Fibroblast of lung (primary cell): ENCODE measurements around the gene UGT3A2. TPM values are rescaled to one million over a fixed set of nuclear protein-coding genes. Genes with fewer than 3 reads are reported as not detected.

ENCODE experiments used
- DNase-seq, 2 donors: peaks; one replicate each; pipeline versions ENCODE4 v3.0.0 to v3.0.0-alpha.2; 2010; ENCODE audit warnings: low read depth in 2 of 2
- H2AFZ ChIP-seq: 2 replicates; pipeline ENCODE4 v1.5.1; 2012; ENCODE audit warnings: low read length, control low read depth, inconsistent platforms
- H3K27ac ChIP-seq: 2 replicates; pipeline ENCODE4 v1.5.1; 2011; ENCODE audit warnings: low read length, control low read depth; ENCODE audit not compliant: insufficient read depth
- H3K27me3 ChIP-seq: 2 replicates; pipeline ENCODE4 v1.5.1; 2011; ENCODE audit warnings: mild to moderate bottlenecking, low read length; ENCODE audit not compliant: control insufficient read depth, insufficient read depth
- H3K36me3 ChIP-seq: 2 replicates; pipeline ENCODE4 v1.5.1; 2011; ENCODE audit warnings: low read length; ENCODE audit not compliant: control insufficient read depth, insufficient read depth
- H3K4me1 ChIP-seq: 2 replicates; pipeline ENCODE4 v1.5.1; 2011; ENCODE audit warnings: low read length; ENCODE audit not compliant: control insufficient read depth, insufficient read depth; ENCODE audit errors: extremely low read depth
- H3K4me2 ChIP-seq: 2 replicates; pipeline ENCODE4 v1.5.1; 2011; ENCODE audit warnings: low read length, control low read depth; ENCODE audit not compliant: insufficient read depth; ENCODE audit errors: extremely low read depth
- H3K4me3 ChIP-seq, 4 experiments: fragments of 200-600 bp in 1 of 4; sonication (generic) in 1 of 4; replicated peaks in 1 of 4; 2 replicates each; pipeline ENCODE4 v1.5.1; 2011 to 2016; ENCODE audit warnings: low read length in 4 of 4, low read depth in 3 of 4, mild to moderate bottlenecking in 3 of 4, control low read depth in 2 of 4, inconsistent platforms in 1 of 4, mixed read lengths in 1 of 4; ENCODE audit not compliant: insufficient read depth in 1 of 4; ENCODE audit errors: control extremely low read depth in 1 of 4
- H3K79me2 ChIP-seq: 2 replicates; pipeline ENCODE4 v1.5.1; 2012; ENCODE audit warnings: mild to moderate bottlenecking, low read length, inconsistent platforms; ENCODE audit not compliant: control insufficient read depth, insufficient read depth
- H3K9ac ChIP-seq: 2 replicates; pipeline ENCODE4 v1.5.1; 2011; ENCODE audit warnings: mild to moderate bottlenecking, low read length, control low read depth; ENCODE audit not compliant: insufficient read depth
- H3K9me3 ChIP-seq: 2 replicates; pipeline ENCODE4 v1.5.1; 2012; ENCODE audit warnings: low read depth, low read length; ENCODE audit not compliant: control insufficient read depth, insufficient read depth
- H4K20me1 ChIP-seq: 2 replicates; pipeline ENCODE4 v1.5.1; 2011; ENCODE audit warnings: low read length; ENCODE audit not compliant: control insufficient read depth, insufficient read depth; ENCODE audit errors: extremely low read depth
- CTCF ChIP-seq, 2 donors: IDR thresholded peaks in 1 of 2; conservative IDR thresholded peaks in 1 of 2; 1 replicate in 1 of 2; 2 replicates in 1 of 2; pipeline ENCODE4 v1.5.1; 2011 to 2012; ENCODE audit warnings: low read length in 2 of 2, control low read depth in 1 of 2, inconsistent platforms in 1 of 2, low read depth in 1 of 2, mild to moderate bottlenecking in 1 of 2
- EZH2 ChIP-seq: IDR thresholded peaks from 2 replicates; pipeline ENCODE4 v1.5.1; 2012; ENCODE audit warnings: low read length, control low read depth, mild to moderate bottlenecking; ENCODE audit errors: missing control alignments
- polyA plus RNA-seq, 2 donors: library from polyadenylated mRNA; depleted of rRNA in 1 of 2; stranded (reverse) in 1 of 2; unstranded in 1 of 2; fragments of >200 nt; gene quantifications; 2 replicates each; pipeline ENCODE4 v1.2.1, GENCODE V29; 2011 to 2012; ENCODE audit warnings: missing spikeins in 1 of 2
- total RNA-seq: library from RNA; depleted of rRNA; stranded (reverse); fragments of >200 nt; gene quantifications from 2 replicates; pipeline ENCODE4 v1.2.1, GENCODE V29; 2014

The UGT3A2 gene
- total and polyA plus RNA-seq, 2 donors (not counting 1 experiment from before 2014, with no cell fraction given) = not detected

DNA sequence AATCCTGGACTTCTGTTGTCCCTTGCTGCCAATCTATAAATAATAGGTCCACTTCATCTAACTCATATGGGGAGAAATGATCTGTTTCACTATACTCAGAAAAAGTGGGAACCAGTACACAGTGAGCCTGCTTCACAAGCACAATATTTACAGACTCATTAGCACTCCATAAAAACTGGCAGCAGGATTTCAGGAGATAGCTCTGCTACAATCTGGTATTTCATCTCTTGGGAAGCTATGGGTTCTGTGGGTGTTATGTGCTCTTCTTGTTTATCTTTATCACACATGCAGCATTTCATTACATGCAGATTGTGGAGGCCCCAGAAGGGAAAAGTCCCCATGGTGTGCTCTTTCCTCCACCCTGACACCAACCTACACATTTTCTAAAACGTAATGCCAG lies 33.2 kb downstream of the UGT3A2 start:
- Histone ChIP-seq H3K9ac (no peak overlapping the region), H3K4me3 (no peak overlapping the region), H3K79me2 (no peaks in the 10 kb centered on the region), H3K9me3 (no peaks in the 10 kb centered on the region), H3K36me3 (no peaks in the 10 kb centered on the region), H3K4me1 (no peaks in the 10 kb centered on the region), H3K27me3 (no peaks in the 10 kb centered on the region), H2AFZ (no peak overlapping the region), H3K4me2 (no peak overlapping the region), H3K27ac (no peak overlapping the region), H4K20me1 (no peaks in the 10 kb centered on the region)
- TF ChIP-seq EZH2 (no peak), CTCF (conservative IDR thresholded peaks at IDR 0.05 in 1 of 2, IDR thresholded peaks at IDR 0.05 in 1 of 2; ENCODE audit: low read depth in 1 of 2, low read length in 2 of 2) (no peak)
- no peak for DNase-seq

DNA sequence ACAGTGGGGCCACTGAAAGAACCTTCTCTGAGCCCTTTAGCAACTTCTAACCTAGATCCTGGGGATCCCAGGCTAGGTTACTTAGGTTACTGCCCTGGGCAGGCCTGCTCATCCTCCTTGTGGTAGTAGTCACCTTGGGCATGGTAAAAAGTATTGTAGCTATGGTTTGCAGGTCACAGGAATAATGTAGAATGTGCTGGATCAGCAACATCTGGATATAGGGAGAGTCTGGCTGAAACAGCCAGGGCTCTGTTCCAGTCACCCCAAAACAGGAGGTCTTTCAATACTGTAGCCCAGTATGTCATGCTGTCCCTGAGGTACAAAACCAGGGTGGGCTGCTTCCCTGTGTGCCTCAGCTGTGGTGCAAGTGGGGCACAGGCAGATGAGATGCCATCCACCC lies 33.6 kb downstream of the UGT3A2 start:
- no peak for TF ChIP-seq CTCF (conservative IDR thresholded peaks at IDR 0.05 in 1 of 2, IDR thresholded peaks at IDR 0.05 in 1 of 2; ENCODE audit: low read depth in 1 of 2, low read length in 2 of 2)
- no peak for TF ChIP-seq EZH2
- Histone ChIP-seq H3K4me1 (no peaks in the 10 kb centered on the region), H3K79me2 (no peaks in the 10 kb centered on the region), H2AFZ (no peak overlapping the region), H3K4me2 (no peak overlapping the region), H3K9ac (no peak overlapping the region), H3K9me3 (no peaks in the 10 kb centered on the region), H4K20me1 (no peaks in the 10 kb centered on the region), H3K4me3 (no peak overlapping the region), H3K36me3 (no peaks in the 10 kb centered on the region), H3K27ac (no peak overlapping the region), H3K27me3 (no peaks in the 10 kb centered on the region)
- no peak for DNase-seq

DNA sequence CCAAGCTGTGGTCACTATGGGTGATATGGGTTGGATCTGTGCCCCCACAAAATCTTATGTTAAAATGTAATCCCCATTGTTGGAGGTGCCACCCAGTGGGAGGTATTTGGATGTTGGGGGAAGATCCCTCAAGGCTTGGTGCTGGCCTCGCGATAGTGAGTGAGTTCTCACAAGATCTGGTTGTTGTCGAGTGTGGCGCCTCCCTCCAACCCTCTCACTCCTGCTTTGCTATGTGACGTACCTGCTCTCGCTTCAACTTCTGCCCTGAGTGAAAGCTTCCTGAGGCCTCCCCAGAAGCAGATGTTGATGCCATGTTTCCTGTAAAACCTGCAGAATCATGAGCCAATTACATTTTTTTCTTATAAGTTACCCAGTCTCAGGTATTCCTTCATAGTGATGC lies 35.5 kb downstream of the UGT3A2 start:
- H3K79me2 ChIP-seq = no peaks in the 10 kb centered on the region
- H3K9ac ChIP-seq = no peak overlapping the region
- no peak overlapping the region for H3K4me2 ChIP-seq
- no peak overlapping the region for H3K4me3 ChIP-seq
- no peak overlapping the region for H3K27ac ChIP-seq
- no peak for DNase-seq
- no peak overlapping the region for H2AFZ ChIP-seq
- no peak for TF ChIP-seq CTCF (conservative IDR thresholded peaks at IDR 0.05 in 1 of 2, IDR thresholded peaks at IDR 0.05 in 1 of 2; ENCODE audit: low read depth in 1 of 2, low read length in 2 of 2)
- TF ChIP-seq EZH2 = no peak
- H3K4me1 ChIP-seq = no peaks in the 10 kb centered on the region
- no peaks in the 10 kb centered on the region for H3K27me3 ChIP-seq
- no peaks in the 10 kb centered on the region for H3K9me3 ChIP-seq
- H3K36me3 ChIP-seq = no peaks in the 10 kb centered on the region
- H4K20me1 ChIP-seq = no peaks in the 10 kb centered on the region
